HG03521 (cell line): ENCODE results near the gene MYO1B.
"Not testable (repeated sequence)": the region's sequence is repeated elsewhere in the genome, so short reads cannot be mapped to it uniquely, and the experiment has no call there.

Experiments used
- ATAC-seq: cut with Tn5 transposase; IDR thresholded peaks from one replicate; pipeline ENCODE4 v1.9.1; 2021; ENCODE audit warnings: mild to moderate bottlenecking, moderate library complexity; ENCODE audit not compliant: unreplicated experiment

Gene MYO1B

GRCh38 chr2:191441496-191442214 is 196.5 kb downstream of the MYO1B start:
- ATAC-seq, result no peak

DNA sequence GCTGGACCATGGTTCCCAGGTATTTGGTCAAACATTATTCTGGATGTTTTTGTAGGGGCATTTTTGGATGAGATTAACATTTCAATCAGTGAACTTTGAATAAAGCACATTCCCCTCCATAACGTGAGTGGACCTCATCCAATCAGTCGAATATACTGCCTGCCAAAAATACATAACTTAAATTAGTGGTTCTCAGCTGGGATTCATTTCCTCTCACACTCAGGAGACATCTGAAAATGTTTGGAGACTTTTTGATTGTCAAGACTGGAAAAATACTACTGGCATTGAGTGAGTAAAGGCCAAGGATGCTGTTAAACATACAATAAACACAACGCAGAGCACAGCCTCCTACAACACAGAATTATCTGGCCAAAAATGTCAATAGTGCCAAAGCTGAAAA is 198.2 kb downstream of the MYO1B start:
- ATAC-seq, result no peak

DNA sequence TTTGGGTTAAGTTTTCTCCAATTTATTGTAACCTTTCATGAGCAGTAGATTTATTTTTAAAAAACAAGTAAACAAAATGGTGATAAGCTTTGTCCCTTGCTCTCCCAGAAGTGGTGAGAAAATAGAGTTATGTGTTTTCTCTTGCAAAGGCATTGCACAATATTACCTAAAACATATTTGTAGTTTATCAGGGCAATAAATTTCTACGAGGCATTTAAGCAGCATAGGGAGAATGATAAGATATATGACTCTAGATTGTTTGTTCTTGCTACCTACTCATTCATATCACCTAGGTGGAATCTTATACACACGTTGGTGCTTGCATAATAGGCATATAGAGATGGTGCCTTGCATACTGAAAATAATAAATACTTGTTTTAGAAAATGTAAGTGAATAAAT is 201.7 kb downstream of the MYO1B start:
- no peak for ATAC-seq

DNA sequence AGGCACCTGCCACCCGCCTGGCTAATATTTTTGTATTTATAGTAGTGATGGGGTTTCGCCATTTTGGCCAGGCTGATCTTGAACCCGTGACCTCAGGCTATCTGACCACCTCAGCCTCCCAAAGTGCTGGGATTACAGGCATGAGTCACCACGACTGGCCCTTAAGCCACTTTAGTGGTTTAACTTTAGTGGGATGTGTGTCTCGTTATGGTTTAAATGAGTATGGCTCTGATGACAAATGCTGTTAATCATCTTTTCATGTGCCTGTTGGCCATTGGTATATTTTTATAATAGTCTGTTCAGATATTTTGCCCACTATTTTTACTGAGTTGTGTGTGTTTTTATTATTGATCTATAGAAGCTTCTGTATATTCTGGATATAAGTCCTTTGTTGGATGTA is 205.9 kb downstream of the MYO1B start:
- no peak for ATAC-seq

DNA sequence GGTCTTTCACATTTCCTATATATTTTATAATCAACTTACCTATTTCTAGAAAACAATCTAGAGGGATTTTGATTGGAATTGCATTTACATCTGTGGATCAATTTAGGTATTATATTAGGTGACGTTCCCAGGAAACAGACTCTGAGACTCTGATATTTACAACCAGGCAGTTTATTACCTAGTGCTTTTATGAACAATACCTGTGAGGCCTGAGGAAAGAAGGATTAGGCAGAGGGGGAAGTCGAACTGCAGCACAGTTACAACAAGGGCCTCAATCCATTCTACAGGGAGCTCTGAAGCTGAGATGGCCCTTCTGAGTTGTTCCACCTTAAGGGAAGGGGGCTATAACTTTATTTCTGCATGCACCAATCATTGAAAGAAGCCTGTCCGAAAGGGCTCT is 206.9 kb downstream of the MYO1B start:
- no peak for ATAC-seq

DNA sequence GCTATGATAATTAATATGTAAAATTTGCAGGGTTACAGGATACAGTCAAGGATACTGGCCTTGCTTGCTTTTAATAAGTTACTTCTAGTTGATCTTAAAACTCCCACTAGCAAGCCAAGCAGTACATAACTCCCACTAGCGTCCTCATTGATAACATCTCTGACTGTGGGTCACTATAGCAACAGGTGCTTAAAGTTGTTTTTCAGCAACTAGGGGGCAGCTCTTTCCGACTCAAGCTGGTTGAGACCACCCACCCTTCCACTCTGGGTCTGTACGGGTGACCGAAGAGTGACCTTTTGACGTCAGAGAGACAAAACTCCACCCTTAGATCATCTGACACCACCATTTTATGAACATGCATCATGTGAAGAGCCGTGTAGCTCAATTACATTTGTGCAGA is 208.6 kb downstream of the MYO1B start:
- no peak for ATAC-seq

DNA sequence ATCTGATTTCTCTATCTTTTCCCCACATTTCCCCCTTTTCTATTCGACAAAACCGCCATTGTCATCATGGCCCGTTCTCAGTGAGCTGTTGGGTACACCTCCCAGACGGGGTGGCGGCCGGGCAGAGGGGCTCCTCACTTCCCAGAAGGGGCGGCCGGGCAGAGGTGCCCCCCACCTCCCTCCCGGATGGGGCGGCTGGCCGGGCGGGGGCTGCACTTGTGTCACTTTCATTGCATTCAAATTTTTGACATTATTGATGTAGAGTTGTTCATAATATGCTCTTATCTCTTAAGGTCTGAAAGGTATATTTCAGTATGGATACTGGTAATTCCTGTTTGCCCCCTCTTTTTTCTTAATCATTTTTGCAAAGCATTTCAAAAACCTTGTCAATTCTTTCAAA is 211.3 kb downstream of the MYO1B start:
- not testable (repeated sequence) for ATAC-seq

GRCh38 chr2:191459158-191459557 is 214.0 kb downstream of the MYO1B start:
- ATAC-seq, result no peak

- no peak for ATAC-seq
These were observed 217.2 kb downstream of the MYO1B start for GRCh38 chr2:191462370-191462769.

DNA sequence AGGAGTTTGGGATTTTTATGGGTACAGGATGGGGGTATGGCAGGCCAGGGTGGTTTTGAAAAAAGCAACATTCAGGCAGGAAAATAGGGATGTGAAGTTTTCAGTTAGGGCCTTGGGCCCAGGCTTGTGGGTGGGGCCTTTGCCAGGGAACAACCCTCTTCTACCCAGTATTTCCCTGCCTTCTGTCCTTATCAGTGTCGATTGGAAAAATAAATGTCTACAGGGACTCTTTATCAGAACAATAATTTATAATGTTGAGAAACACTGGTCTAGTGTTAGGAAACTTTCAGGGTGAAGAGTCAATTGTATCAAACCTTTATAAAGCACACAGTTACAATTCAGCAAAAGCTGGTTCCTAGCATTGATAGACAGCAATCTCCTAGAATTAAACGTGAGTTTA is 218.6 kb downstream of the MYO1B start:
- no peak for ATAC-seq

DNA sequence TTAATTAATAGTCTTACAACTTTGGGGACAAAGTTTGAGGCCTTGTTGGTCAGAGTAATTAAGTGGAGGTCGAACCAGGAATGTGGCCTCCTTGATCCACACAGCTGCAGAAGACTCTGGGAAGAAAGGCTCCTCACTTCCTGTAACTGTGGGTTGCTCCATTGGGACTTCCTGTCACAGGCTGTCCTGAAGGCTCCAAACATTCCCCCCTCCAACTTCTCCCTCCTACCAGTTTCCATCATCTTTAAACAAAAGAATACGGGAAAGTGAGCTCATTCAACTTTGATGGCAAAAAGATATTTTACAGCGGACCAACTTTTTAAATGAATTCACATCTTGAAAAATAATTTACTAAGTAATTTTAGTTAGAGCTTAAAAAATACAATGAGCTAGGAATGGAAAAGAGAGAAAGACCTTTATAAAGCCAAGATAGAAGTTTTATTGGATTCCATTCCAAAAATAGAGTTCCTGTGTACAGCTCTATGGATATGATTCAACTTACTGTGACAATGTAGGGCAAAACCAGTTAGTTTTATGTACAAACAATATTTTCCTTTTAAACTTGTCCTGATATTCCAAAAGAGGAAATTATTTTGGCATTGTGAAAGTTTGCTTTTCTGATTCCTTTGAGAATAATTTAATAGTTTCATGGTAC is 220.7 kb downstream of the MYO1B start:
- ATAC-seq, result no peak

GRCh38 chr2:191467113-191467512 is 221.9 kb downstream of the MYO1B start:
- no peak for ATAC-seq

DNA sequence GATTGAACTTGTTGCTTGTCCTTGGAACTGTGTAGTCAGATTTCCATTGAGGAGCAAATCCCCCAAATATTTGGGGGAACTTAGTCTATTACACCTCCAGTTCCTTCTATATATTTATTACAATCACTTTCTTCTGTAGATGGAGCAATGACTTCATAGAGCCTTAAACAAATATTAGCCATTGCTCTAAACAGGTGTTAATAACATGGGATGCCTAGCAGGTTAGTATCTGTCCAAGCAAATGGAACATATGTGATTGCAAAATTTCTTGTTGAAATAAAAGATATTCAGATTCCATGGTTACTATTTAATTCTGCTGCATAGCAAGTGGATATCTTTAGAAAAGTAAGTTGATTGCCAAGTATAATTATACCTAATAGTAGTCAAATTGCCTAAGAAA is 225.1 kb downstream of the MYO1B start:
- no peak for ATAC-seq

DNA sequence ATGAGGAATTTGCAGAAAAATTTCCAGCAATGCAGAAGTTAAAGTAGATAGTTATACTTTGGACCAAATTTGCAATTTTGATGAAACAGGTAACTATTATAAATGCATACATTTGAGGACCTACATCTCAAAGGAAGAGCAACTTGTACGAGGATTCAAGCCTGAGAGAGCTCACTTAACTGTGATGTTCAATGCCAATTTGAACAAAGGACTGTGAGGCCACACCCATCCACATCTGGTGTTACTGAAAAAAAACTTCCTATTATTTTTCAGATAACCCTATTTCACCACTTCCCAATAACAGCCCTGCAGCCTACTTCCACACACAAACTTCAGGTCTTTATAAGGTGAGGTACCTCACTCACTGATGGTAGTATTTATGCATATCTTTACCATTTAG is 229.3 kb downstream of the MYO1B start:
- ATAC-seq, result no peak
